Right lobe of liver (tissue), 4 donors: ENCODE measurements around the gene COL25A1.

Source experiments
- POLR2A ChIP-seq: fragments of 450-650 bp; IDR thresholded peaks from one replicate; pipeline ENCODE4 v1.6.1; 2017; ENCODE audit warnings: antibody characterized with exemption, mild to moderate bottlenecking
- TF ChIP-seq, protein P1 (sequence below), 4 donors: fragments of 200-600 bp in 3 of 4; fragments of 450-650 bp in 1 of 4; IDR thresholded peaks; one replicate each; pipeline versions ENCODE4 v1.5.1 to v1.8.0; 2016 to 2022; ENCODE audit warnings: antibody characterized with exemption in 4 of 4, mild to moderate bottlenecking in 2 of 4
- donor health status: DM: no; HTN: no; CAD: no.
- donor health status: DM: no; HTN: no; CAD: no.
- donor health status: DM: no; HTN: yes; CAD: no.

DNA sequence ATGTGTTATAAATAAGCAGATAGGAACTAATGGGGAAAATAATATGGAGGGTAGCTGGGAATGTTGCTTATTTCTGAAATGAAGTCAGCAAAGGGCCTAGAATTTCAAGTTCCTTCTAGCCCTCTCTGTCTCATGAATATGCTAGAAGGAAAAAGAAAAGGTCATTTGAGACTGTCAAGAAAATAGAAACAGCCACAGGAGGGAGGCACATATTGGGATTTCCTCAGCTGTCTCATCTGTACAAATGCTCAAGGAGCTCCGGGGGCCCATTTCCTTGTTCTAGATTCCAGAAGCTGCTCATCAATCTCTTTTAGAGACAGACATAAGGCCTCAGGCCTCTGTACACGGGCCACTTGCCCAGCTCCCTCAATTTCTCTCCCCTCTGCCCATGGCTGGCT, 412.0 kb downstream of the COL25A1 start:
- no peak for TF ChIP-seq POLR2A
- TF ChIP-seq, protein P1, sequence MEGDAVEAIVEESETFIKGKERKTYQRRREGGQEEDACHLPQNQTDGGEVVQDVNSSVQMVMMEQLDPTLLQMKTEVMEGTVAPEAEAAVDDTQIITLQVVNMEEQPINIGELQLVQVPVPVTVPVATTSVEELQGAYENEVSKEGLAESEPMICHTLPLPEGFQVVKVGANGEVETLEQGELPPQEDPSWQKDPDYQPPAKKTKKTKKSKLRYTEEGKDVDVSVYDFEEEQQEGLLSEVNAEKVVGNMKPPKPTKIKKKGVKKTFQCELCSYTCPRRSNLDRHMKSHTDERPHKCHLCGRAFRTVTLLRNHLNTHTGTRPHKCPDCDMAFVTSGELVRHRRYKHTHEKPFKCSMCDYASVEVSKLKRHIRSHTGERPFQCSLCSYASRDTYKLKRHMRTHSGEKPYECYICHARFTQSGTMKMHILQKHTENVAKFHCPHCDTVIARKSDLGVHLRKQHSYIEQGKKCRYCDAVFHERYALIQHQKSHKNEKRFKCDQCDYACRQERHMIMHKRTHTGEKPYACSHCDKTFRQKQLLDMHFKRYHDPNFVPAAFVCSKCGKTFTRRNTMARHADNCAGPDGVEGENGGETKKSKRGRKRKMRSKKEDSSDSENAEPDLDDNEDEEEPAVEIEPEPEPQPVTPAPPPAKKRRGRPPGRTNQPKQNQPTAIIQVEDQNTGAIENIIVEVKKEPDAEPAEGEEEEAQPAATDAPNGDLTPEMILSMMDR (IDR thresholded peaks at IDR 0.05), result no peak
